NCI-H526 treated with DMSO at 0.1 percent for 48 hours (cell line): ENCODE results near the gene ALDH3A1.

Experiments used
- DNase-seq: peaks from one replicate; lab custom pipeline; 2025; lab: John Stamatoyannopoulos, UW

ALDH3A1 gene

GRCh38 chr17:19719355-19720209 lies 28.5 kb downstream of the ALDH3A1 start:
- no peak for DNase-seq

- no peak for DNase-seq
These were observed 29.3 kb downstream of the ALDH3A1 start for GRCh38 chr17:19718613-19719354.

DNA sequence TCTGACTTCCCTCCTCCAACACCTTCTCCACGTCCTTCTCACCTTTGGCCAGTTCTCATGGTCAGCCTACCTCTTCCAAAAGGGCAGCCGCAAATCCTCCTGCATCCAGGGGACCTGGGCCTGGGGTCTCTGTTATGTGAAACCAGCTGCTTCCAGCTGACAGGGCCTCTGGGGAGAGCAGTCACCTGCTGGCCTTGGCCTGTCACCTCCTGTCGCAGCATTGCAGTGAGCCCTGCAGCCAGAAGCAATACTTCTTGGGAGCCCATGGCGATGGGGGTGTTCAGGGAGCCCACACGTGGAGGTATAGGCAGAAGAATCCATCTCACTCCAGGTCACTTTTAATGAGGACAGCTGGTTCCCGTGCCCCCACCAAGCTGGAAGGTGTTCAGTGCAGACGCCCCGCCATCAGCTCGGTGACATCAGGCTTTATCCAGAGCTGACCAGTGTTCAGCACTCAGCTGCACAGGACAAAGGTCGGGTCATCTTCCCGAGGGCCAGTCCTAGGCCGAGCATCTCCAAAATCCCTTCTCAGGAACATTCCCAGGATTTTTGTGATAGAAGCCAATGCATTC lies 30.0 kb downstream of the ALDH3A1 start:
- no peak for DNase-seq

GRCh38 chr17:19717411-19717908 lies 30.6 kb downstream of the ALDH3A1 start:
- no peak for DNase-seq

- DNase-seq = no peak
These were observed 31.1 kb downstream of the ALDH3A1 start for GRCh38 chr17:19717031-19717360.

GRCh38 chr17:19716108-19717030 lies 31.7 kb downstream of the ALDH3A1 start, which contains the start of gene SLC47A2:
Gene SLC47A2, minus strand, starts transcription at chr17:19716584. Its CDS starts 29 bp downstream, at chr17:19716555.
- DNase-seq = no peak

GRCh38 chr17:19714542-19715411 lies 33.3 kb downstream of the ALDH3A1 start:
- DNase-seq = no peak

GRCh38 chr17:19713901-19714361 lies 34.2 kb downstream of the ALDH3A1 start:
- no peak for DNase-seq

DNA sequence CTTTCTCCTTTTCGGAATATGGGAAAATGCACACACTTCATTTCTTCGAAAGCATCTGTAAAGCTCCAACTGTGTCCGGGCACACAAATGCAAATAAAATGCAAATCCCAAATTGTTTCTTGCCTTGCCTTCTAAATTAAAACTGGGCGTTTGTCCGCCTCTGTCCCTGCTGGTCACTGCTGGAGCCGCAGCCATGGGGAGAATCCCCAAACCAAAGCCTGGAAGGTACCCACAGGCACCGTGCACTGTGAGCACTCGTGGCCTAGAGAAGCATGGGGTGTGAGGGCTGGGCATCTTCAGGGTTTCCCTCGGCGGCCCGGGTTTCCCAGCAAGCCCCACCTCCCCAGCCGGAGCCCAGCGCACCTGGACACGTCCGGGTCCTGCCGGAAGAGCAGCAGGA lies 34.6 kb downstream of the ALDH3A1 start:
- peak; percentile 51 for DNase-seq

DNA sequence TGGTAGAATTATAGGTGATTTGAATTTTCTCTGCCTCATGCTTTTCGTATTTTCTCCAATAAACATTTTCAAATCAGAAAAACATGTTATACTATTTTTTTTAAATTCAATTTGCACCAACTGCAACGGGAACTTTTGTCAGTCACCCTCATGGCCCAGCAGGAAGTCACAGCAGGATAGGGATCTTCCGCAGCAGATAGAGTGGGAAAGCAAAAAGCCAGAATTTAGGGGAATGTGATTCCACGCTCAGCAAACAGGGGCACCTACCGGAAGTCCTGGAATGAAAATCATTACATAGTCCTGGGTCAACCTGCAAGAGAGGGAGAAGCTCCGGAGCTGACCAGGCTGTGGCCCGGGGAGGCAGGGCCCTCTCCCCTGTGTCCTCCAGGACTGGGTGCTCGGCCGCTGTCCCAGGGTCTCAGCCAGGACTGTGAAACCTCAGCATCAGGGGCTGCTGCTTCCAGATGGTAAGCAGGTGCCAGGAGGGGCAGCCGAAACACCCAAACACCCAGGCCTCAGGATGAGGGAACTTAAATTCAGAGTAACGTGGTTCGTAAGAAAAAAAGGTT lies 35.6 kb downstream of the ALDH3A1 start:
- DNase-seq = no peak

DNA sequence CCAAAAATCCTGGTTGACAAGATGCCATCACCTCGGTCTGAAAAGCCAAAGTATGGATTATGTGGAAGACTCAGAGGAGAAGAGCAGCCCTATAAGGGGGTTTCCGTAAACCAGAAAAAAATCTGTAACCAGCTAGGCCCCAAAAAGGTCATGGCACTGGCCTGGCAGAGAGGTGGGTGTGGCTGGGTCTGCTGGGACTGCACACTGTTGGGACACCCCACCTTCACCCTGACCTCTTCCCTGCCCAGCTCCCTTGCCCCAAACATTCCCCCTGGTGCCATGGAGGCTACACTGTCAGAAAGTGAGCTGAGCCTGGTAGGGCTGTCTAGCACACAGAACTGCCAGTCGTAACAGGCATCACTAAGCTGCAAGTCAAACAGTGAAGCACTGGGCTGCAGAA lies 38.3 kb downstream of the ALDH3A1 start:
- DNase-seq = no peak

- no peak for DNase-seq
These were observed 39.5 kb downstream of the ALDH3A1 start for GRCh38 chr17:19708431-19709175.

DNA sequence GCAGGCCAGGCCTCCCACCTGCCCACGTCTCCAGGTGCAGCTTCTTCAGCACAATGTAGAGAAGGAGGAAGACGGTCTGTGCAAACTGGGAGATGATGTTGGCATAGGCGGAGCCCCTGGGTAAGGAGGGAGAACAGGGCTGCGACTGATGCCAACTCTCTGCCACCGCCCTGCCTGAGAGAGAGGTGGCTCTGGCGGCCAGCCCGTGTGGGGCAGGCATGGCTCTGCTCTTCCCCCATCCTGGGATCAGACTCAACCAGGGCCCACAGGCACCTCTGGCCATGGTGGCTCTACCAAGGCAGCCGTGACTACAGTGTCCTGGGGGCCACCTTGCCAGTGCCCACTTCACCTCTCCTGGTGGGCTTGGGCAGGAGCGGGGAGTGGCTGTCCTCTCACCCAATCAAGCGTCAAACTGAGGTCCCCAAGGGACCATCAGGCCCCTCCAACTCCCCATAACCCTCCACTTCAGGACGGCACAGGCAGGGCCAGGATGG lies 40.3 kb downstream of the ALDH3A1 start:
- no peak for DNase-seq

GRCh38 chr17:19706791-19707727 lies 41.0 kb downstream of the ALDH3A1 start:
- peak; percentile 6 for DNase-seq

DNA sequence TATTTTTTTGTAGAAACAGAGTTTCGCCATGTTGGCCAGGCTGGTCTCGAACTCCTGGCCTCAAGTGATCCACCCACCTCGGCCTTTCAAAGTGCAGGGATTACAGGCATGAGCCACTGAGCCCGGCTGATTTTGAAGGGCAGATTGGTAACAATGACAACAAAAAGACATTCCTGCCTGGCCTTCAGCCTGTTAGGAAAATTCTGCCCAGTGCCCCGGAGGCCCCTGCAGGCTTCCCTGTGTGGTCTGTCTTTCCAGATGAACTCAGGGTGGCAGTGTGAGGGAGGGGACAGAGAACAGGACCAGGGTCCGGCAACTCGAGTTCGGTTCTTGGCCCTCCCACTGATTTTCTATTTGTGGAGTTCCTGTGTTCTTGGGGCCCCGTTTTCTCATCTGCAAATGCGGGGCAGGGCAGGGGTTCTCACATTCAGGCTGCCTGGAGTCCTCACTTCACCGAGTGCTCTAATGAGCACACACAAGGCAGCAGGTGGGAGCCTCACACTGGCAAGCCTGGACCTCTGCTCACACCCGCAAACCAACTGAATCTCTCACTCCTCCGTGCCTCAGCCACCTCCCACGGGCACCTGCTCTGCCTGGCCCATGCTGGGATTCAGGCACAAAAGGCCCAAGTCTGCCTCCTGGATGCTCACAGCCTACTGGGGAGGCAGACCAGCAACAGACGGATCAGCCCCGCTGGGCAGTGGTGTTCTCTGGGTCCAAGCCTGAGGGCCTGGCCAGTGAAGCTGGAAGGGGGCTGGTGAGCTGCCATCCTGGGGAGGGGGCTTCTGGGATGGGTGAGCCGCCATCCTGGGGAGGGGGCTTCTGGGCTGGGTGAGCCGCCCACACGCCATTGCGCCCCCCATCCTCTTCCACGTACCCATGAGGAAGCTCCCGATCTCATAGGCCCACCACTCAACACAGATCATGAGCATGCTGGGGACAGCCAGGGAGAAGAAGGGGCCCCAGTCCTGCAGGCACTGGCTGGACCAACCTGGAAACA lies 42.0 kb downstream of the ALDH3A1 start:
- DNase-seq = no peak

- no peak for DNase-seq
These were observed 42.9 kb downstream of the ALDH3A1 start for GRCh38 chr17:19705201-19705600.
